Stimulated activated naive CD8-positive, alpha-beta T cell treated with anti-CD3 and anti-CD28 coated beads, Interleukin-15, Interleukin-2, amounts not matched to agents 100 U/mL and 50 U/mL, for 24 hours (primary cell): ENCODE measurements around the gene KIAA0232.
"Not testable (repeated sequence)": the region's sequence is repeated elsewhere in the genome, so short reads cannot be mapped to it uniquely, and the experiment has no call there.

Source experiments
- ATAC-seq: fragments of 150-1000 bp; cut with Tn5 transposase; one replicate; pipeline ENCODE4 v1.10.0; 2021
- DNase-seq: peaks from one replicate; pipeline ENCODE4 v3.0.0; 2021

KIAA0232 gene

GRCh38 chr4:6881908-6882307 is 99.4 kb downstream of the KIAA0232 start:
- DNase-seq: no peak

GRCh38 chr4:6884341-6884870 is 101.9 kb downstream of the KIAA0232 start:
- DNase-seq: no peak
- no peak for ATAC-seq

More at GRCh38 chr4:6881908-6882307, 99.4 kb downstream of the KIAA0232 start:
- no peak for ATAC-seq

GRCh38 chr4:6885953-6886557 is 103.5 kb downstream of the KIAA0232 start:
- ATAC-seq: peak; percentile 49
- no peak for DNase-seq

GRCh38 chr4:6886886-6887285 is 104.4 kb downstream of the KIAA0232 start:
- no peak for ATAC-seq
- no peak for DNase-seq

- ATAC-seq: no peak
- no peak for DNase-seq
Measured at GRCh38 chr4:6887591-6888371, 105.3 kb downstream of the KIAA0232 start.

GRCh38 chr4:6888506-6889071 is 106.1 kb downstream of the KIAA0232 start:
- ATAC-seq: no peak

GRCh38 chr4:6889101-6889735 is 106.7 kb downstream of the KIAA0232 start:
- DNase-seq (no peak), ATAC-seq (no peak)

More at GRCh38 chr4:6888506-6889071, 106.1 kb downstream of the KIAA0232 start:
- DNase-seq: no peak

- DNase-seq (no peak), ATAC-seq (no peak)
Measured at GRCh38 chr4:6889736-6890324, 107.3 kb downstream of the KIAA0232 start.

GRCh38 chr4:6890358-6890757 is 107.8 kb downstream of the KIAA0232 start:
- DNase-seq: no peak
- no peak for ATAC-seq

- ATAC-seq, DNase-seq: not testable (repeated sequence)
Measured at GRCh38 chr4:6890971-6891370, 108.4 kb downstream of the KIAA0232 start.

GRCh38 chr4:6891436-6892170 is 109.1 kb downstream of the KIAA0232 start:
- DNase-seq: no peak
- no peak for ATAC-seq

- DNase-seq (peak; percentile 38), ATAC-seq (peak; percentile 50)
Measured at GRCh38 chr4:6892190-6892908, 109.8 kb downstream of the KIAA0232 start.

- ATAC-seq (no peak), DNase-seq (no peak)
Measured at GRCh38 chr4:6892909-6893202, 110.3 kb downstream of the KIAA0232 start.

GRCh38 chr4:6893449-6894085 is 111.0 kb downstream of the KIAA0232 start:
- ATAC-seq (no peak), DNase-seq (no peak)

- ATAC-seq (no peak), DNase-seq (no peak)
Measured at GRCh38 chr4:6894086-6894478, 111.6 kb downstream of the KIAA0232 start.

GRCh38 chr4:6894528-6895498 is 112.3 kb downstream of the KIAA0232 start:
- DNase-seq: no peak

GRCh38 chr4:6896035-6896434 is 113.5 kb downstream of the KIAA0232 start:
- DNase-seq (no peak), ATAC-seq (no peak)

More at GRCh38 chr4:6894528-6895498, 112.3 kb downstream of the KIAA0232 start:
- ATAC-seq: no peak

GRCh38 chr4:6898763-6899162 is 116.2 kb downstream of the KIAA0232 start:
- ATAC-seq: no peak
- no peak for DNase-seq

- no peak for ATAC-seq
- DNase-seq: no peak
Measured at GRCh38 chr4:6900181-6900812, 117.8 kb downstream of the KIAA0232 start.
